Activated CD4-positive, alpha-beta T cell treated with anti-CD3 and anti-CD28 coated beads for 4 hours (primary cell): ENCODE measurements around the gene CD93.

Source experiments
- DNase-seq, 2 donors: peaks; one replicate each; pipeline ENCODE4 v3.0.0-alpha.2; 2020

The CD93 gene

GRCh38 chr20:23032056-23032749 lies 53.9 kb downstream of the CD93 start:
- DNase-seq, result no peak

DNA sequence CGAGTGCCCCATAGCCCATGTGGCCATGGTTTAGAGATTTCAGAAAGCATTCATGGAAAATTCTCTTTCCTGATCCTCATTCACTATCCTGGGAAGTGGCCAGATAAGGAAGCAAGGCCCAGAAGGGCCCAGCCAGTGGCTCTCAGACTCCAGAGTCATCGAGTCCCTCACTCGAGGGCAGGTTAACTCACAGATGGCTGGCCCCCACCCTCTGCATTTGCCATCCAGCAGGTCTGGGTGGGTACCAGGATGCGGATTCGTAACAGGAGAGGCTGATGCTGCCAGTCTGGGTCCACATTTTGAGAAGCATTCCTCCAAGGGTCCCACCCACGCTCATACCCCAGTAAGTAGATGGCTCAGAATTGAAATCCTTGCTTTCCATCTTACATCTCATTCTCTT lies 54.8 kb downstream of the CD93 start:
- DNase-seq, result no peak
